GM19023 (cell line): ENCODE measurements around the gene CDH20.
"Not testable (repeated sequence)": the region's sequence is repeated elsewhere in the genome, so short reads cannot be mapped to it uniquely, and the experiment has no call there.

Source experiments
- ATAC-seq: cut with Tn5 transposase; IDR thresholded peaks from one replicate; pipeline ENCODE4 v1.9.1; 2021; ENCODE audit warnings: mild to moderate bottlenecking, moderate library complexity; ENCODE audit not compliant: unreplicated experiment

Gene CDH20

GRCh38 chr18:61340148-61340547 lies 6.9 kb downstream of the CDH20 start:
- no peak for ATAC-seq

GRCh38 chr18:61348230-61348629 lies 15.0 kb downstream of the CDH20 start:
- no peak for ATAC-seq

DNA sequence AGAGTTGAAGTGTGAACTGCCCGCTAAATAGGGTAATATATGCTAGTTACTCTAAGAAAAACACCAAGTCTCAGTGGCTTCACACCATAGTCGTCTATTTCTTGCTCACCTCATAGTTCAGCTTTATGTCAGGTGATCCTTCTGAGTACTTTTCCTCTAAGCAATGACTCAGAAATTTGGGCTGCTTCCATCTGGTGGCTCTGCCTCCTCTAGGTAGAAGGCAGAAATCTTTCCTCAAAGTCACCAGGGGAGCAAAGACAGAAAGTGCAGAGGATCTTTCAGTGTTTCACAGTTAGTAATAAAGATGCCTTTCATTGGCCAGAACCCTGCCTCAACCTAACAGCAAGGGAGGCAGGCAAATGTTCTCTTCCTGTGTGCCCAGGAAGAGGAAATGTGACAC lies 17.3 kb downstream of the CDH20 start:
- no peak for ATAC-seq

- ATAC-seq: no peak
These were observed 18.8 kb downstream of the CDH20 start for GRCh38 chr18:61352059-61352458.

DNA sequence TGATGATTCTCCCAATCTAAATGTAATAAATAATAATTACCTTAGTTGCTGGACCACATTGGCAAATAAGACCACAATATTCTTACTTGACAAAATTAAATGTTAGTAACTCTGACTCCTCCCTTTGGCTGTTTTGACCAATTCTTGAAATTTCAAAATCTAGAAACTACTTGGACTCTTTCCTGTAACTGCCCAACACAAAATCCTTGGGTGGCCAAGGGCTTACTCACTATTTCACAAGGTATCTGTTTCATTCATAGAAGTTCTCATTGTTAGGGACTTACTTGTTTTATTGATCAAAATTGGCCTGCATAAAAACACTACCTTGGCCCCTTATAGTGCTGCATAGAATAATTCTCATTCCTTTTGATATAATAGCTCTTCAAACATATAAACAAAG lies 19.4 kb downstream of the CDH20 start:
- no peak for ATAC-seq

- ATAC-seq: peak; percentile 89
These were observed 27.5 kb downstream of the CDH20 start for GRCh38 chr18:61360404-61361383.

DNA sequence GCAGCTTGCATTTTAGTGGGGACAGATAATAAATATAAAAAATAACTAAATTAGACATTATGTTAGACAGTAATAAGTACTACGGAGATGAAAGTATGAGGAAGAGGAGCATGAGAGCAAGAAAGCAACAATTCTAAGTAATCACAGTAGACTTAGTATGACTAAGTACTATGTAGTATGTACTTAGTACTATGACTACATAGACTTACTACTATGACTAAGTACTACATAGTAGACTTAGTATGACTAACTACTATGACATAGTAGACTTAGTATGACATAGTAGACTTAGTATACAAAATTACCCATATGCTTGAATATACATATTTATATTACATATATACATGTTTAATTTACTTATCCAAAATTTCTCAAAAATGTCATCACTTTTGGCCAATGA lies 29.3 kb downstream of the CDH20 start:
- no peak for ATAC-seq

- ATAC-seq: no peak
These were observed 31.7 kb downstream of the CDH20 start for GRCh38 chr18:61364953-61365352.

DNA sequence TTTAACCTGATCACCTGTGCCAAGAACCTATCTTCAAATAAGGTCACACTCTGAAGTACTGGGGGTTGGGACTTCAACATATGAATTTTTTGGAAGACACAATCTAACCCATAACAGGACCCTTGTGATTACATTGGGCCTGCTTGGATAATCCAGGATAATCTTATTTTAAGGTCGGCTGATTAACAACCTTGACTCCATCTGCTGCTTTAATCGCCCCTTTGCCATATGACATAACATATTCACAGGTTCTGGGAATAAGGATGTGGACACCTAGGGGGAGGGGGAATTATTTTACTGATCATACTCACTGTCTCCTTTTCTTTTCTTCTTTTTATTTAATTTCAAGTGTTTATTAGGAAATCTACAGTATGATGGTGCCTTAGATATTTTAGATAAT lies 34.8 kb downstream of the CDH20 start:
- ATAC-seq: no peak

DNA sequence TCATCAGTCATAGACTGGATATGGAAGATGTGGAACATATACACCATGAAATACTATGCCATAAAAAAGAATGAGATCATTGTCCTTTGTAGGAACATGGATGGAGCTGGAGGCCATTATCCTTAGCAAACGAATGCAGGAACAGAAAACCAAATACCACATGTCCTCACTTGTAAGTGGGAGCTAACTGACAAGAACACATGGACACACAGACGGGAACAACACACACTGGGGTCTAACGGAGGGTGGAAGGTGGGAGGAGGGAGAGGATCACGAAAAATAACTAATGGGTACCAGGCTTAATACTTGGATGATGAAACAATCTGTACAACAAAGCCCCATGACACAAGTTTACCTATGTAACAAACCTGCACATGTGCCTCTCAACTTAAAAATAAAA lies 36.4 kb downstream of the CDH20 start:
- not testable (repeated sequence) for ATAC-seq

- no peak for ATAC-seq
These were observed 37.9 kb downstream of the CDH20 start for GRCh38 chr18:61371111-61371510.

DNA sequence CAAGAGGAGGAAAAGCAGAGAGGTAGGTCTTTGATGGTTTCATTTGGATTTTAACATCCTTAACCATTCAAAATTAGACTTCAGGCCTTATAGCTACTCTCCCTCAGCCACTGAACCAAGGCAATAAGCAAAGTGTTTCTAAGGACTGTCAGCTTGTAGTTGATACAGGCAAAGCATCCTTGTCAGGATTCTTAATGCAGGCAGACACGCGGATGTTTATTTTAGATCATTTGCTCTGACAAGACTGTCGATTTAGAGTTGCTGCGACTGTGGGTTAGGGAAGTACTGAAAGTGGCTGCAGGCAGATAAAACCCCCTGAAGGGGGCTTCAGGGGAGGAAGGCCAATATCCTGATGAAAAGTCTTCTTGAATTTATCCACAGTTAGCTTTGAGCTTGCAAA lies 46.6 kb downstream of the CDH20 start:
- ATAC-seq: no peak

GRCh38 chr18:61388010-61388409 lies 54.8 kb downstream of the CDH20 start:
- ATAC-seq: no peak

- no peak for ATAC-seq
These were observed 61.8 kb downstream of the CDH20 start for GRCh38 chr18:61394983-61395382.

- no peak for ATAC-seq
These were observed 64.0 kb downstream of the CDH20 start for GRCh38 chr18:61397222-61397621.

DNA sequence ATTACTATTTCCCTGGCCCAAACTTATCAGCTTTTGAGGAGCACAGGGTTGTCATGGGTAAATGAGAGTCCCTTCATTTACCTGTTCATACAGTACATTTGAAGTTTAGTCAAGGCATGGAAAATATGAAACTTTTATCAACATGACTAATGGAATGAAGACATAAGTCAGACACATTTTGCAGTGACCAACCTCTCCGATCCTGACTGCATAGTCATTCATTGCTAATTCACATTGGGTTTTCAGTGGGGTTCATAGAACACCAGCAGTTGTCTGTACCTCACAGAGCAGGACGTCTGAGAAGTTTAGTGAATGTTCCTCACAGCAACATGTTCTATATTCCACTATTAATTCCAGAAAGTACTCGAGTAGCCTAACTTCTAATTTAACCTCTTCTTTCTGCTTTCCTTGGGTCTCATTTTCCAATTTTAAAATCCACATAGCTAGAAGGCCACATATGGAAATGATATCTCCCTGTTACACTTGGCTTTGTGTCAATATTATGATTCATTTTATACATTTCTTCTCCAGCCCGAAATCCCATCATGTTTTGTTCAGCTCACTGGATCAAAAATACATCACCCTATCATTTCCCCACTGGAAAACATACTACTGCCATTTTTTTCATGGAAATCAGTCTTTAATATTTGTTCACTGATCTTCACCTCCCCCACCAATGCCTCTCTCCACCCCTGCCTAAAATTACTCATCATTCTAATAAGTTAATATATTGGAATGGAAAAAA lies 65.9 kb downstream of the CDH20 start:
- no peak for ATAC-seq

DNA sequence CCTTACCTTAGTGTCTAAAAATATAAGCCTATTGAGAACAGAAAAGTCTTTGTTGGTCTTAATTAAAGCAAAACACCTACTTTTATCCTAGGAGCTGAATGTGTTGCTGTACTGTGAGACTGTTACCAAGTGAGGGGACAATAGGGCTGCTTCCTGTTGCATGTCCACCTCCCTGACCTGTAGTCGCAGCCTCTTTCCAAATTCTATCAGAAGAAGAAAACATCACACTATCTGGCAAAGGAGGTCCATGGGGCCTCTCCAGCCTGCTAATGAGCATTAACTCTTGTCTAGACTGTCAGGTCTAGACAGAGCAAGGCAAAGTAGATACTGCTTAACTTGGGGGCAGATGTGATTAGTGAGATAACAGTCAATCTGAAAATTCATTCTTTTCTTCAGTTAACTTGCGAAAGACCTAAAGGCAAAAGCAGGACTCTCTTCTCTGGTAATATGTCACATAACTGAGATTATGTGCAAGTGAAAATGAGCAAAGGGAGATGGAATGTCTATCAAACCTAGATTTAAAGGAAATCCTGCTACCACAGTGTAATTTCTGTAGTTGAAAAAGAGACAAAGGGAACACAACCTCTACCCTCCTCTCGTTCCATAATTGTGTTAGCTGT lies 66.9 kb downstream of the CDH20 start:
- no peak for ATAC-seq

GRCh38 chr18:61400716-61401115 lies 67.5 kb downstream of the CDH20 start:
- no peak for ATAC-seq

- ATAC-seq: no peak
These were observed 69.5 kb downstream of the CDH20 start for GRCh38 chr18:61402726-61403125.

- no peak for ATAC-seq
These were observed 80.2 kb downstream of the CDH20 start for GRCh38 chr18:61413396-61413795.

DNA sequence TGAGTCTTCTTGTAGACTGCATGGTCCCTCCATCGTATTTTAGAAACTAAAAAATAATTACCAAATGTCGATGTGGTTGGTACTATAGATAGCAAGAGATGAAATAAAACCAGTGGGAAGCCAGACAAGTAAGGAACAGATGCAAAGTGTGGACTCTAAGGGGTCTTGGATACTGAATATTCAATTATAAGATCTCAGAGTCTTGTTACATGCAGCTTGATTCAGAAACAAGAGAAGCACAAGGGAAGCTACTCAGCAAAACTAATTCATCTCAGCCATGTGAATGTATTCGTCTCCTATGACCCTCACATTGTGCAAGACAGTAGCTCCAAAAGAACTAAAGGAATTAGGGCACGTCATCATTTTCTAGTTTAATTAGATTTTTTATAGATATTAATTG lies 80.9 kb downstream of the CDH20 start:
- ATAC-seq: no peak

DNA sequence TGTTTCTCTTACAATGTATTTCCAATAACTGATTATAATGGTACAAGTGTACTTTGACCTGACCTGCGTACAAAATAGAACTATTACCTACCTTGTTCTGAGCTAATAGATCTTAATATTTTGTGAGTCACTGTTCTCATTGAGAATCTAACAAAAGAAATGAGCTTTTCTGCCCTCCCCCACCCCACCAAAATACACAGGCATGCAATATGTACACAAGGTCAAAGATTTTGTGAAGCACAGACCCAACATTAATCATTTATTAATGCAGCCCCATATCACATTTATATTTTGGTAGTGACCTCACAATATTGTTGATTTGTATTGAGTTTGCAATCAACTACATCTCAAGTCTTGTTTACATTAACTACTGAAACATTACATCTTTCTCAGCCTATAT lies 86.5 kb downstream of the CDH20 start:
- ATAC-seq: no peak
